ENCODE data around the gene HMCN1.

DNA sequence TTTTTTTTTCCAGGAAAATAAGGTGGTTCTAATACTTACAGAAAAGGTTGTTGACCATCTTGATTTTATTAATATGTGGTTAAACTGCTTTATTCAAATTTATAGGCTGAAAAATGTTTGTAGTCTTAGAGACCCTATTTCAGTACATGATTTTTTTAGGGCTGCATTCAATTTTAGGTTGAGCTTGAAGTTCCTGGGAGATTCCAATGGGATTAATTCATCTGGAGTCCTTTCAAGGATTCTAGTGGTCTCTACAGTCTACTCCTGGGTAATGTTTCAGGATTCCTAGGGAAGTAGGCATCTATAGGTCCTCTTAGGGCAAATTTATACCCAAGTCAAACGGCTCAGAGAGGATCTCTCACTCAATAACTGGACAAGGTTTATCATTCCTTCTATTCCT is 126.7 kb downstream of the HMCN1 start:
- TF ChIP-seq, protein P1, sequence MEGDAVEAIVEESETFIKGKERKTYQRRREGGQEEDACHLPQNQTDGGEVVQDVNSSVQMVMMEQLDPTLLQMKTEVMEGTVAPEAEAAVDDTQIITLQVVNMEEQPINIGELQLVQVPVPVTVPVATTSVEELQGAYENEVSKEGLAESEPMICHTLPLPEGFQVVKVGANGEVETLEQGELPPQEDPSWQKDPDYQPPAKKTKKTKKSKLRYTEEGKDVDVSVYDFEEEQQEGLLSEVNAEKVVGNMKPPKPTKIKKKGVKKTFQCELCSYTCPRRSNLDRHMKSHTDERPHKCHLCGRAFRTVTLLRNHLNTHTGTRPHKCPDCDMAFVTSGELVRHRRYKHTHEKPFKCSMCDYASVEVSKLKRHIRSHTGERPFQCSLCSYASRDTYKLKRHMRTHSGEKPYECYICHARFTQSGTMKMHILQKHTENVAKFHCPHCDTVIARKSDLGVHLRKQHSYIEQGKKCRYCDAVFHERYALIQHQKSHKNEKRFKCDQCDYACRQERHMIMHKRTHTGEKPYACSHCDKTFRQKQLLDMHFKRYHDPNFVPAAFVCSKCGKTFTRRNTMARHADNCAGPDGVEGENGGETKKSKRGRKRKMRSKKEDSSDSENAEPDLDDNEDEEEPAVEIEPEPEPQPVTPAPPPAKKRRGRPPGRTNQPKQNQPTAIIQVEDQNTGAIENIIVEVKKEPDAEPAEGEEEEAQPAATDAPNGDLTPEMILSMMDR (IDR thresholded peaks at IDR 0.05; ENCODE audit: low read depth, low read length): no peak
- no peak for TF ChIP-seq POLR2A (IDR thresholded peaks at IDR 0.05; ENCODE audit: extremely low read depth, insufficient read length)
